HL-60 (cell line): Measurements from ENCODE around the gene PBX1.

ENCODE experiments used
- POLR2AphosphoS5 ChIP-seq: IDR thresholded peaks from 2 replicates; pipeline ENCODE4 v1.6.1; 2012; ENCODE audit warnings: low read depth
- REST ChIP-seq: IDR thresholded peaks from 2 replicates; pipeline ENCODE4 v1.6.1; 2012; ENCODE audit warnings: low read depth; ENCODE audit not compliant: insufficient replicate concordance
- TF ChIP-seq, protein P1 (sequence below): IDR thresholded peaks from one replicate; pipeline ENCODE4 v1.5.1; 2011; ENCODE audit warnings: low read length, control low read depth, inconsistent platforms; ENCODE audit not compliant: insufficient read depth

GRCh38 chr1:164792410-164793004 is 233.5 kb downstream of the PBX1 start:
- TF ChIP-seq, protein P1, sequence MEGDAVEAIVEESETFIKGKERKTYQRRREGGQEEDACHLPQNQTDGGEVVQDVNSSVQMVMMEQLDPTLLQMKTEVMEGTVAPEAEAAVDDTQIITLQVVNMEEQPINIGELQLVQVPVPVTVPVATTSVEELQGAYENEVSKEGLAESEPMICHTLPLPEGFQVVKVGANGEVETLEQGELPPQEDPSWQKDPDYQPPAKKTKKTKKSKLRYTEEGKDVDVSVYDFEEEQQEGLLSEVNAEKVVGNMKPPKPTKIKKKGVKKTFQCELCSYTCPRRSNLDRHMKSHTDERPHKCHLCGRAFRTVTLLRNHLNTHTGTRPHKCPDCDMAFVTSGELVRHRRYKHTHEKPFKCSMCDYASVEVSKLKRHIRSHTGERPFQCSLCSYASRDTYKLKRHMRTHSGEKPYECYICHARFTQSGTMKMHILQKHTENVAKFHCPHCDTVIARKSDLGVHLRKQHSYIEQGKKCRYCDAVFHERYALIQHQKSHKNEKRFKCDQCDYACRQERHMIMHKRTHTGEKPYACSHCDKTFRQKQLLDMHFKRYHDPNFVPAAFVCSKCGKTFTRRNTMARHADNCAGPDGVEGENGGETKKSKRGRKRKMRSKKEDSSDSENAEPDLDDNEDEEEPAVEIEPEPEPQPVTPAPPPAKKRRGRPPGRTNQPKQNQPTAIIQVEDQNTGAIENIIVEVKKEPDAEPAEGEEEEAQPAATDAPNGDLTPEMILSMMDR = no peak
- TF ChIP-seq REST (no peak), POLR2AphosphoS5 (no peak)
